Thyroid gland (tissue), 4 donors: Measurements from ENCODE around the gene POU4F1. TPM values are rescaled to one million over a fixed set of nuclear protein-coding genes. Genes with fewer than 3 reads are reported as not detected.
A peak's percentile ranks its signal among the peaks of the same experiment; 100 is the strongest.
"Not testable (repeated sequence)": the region's sequence is repeated elsewhere in the genome, so short reads cannot be mapped to it uniquely, and the experiment has no call there.

ENCODE experiments used
- DNase-seq, 2 donors: peaks; one replicate each; pipeline ENCODE4 v3.0.0-alpha.2; 2019
- H3K27ac ChIP-seq, 3 donors: fragments of 200-600 bp; sonication (generic); 1 replicate in 2 of 3; 2 replicates in 1 of 3; pipeline ENCODE4 v1.5.1; 2016 to 2019; ENCODE audit warnings: mild to moderate bottlenecking in 1 of 3, moderate library complexity in 1 of 3
- H3K27me3 ChIP-seq: fragments of 200-600 bp; sonication (generic); one replicate; pipeline ENCODE4 v1.5.1; 2019
- H3K36me3 ChIP-seq, 2 donors: fragments of 200-600 bp; sonication (generic); one replicate each; pipeline ENCODE4 v1.5.1; 2016 to 2019
- H3K4me1 ChIP-seq, 2 donors: fragments of 200-600 bp; sonication (generic); one replicate each; pipeline ENCODE4 v1.5.1; 2017 to 2019
- H3K4me3 ChIP-seq, 3 donors: fragments of 200-600 bp; sonication (generic); replicated peaks in 1 of 3; 1 replicate in 2 of 3; 2 replicates in 1 of 3; pipeline ENCODE4 v1.5.1; 2016; ENCODE audit warnings: mild to moderate bottlenecking in 1 of 3
- H3K9me3 ChIP-seq: fragments of 200-600 bp; sonication (generic); one replicate; pipeline ENCODE4 v1.5.1; 2017
- POLR2A ChIP-seq, 2 donors: fragments of 450-650 bp; IDR thresholded peaks; one replicate each; pipeline ENCODE4 v1.6.1; 2017; ENCODE audit warnings: antibody characterized with exemption in 2 of 2, mild to moderate bottlenecking in 2 of 2, moderate library complexity in 1 of 2
- WGBS, 2 donors: methylation state at CpG; one replicate each; pipeline ENCODE4 v1.1.5; 2017; 5-methylcytosine and 5-hydroxymethylcytosine counted together
- intact Hi-C: fragments of 100-400 bp; cut with DNase I; formaldehyde crosslinking; loops from one replicate; pipeline ENCODE4 v1.15.1; 2023
- total RNA-seq, 4 donors: library from RNA; depleted of rRNA; stranded (reverse); fragments of >200 nt; gene quantifications; one replicate each; pipeline ENCODE4 v1.2.3, GENCODE V29; 2016
- TF ChIP-seq, protein P1 (sequence below), 6 experiments: fragments of 200-600 bp in 3 of 6; fragments of 450-650 bp in 3 of 6; sonication (generic) in 3 of 6; IDR thresholded peaks; one replicate each; pipeline ENCODE4 v1.5.1; 2016 to 2019; ENCODE audit warnings: antibody characterized with exemption in 6 of 6, mild to moderate bottlenecking in 2 of 6, inconsistent platforms in 1 of 6, moderate library complexity in 1 of 6

The POU4F1 gene
- total RNA-seq, result not detected

DNA sequence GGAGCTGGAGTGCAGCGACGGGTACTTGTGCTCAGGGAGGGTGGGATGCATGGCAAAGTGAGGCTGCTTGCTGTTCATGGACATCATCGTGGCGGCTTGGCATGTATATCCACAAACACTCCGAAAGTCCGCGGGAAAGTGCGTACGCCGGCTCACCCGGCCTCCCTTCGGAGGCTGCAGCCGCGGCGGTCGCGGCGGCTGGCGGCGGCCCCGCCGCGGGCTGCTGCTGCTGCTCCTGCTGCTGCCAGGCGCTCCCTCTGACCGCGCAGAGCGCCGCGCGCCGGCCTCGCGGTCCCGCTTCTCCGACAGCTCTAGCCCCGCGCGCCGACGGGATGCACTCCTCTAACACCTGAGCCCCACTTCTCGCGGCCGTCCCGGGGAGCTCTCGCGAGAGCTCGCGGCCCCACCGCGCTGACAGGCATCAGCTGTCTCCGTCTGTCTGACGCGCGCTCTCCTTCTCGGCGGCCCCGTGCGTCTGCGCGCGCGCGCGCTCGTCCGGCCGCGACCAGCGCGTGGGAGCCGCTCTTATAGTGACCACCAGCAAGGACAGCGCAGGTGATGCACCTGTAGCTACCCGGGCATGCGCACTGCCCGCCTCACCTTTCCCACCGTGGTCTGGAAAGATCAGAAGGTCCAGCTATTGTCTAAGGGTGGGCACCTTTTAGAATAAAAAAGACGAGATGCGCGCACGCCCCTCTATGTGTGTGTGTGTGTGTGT, at the start of gene POU4F1:
Gene POU4F1, minus strand, starts transcription at position 313 of the 718 bp plus-strand sequence. Its CDS starts 226 bp downstream, at position 87.
- no peak within 1 kb of the TSS for H3K27ac ChIP-seq
- DNase-seq, result peak; percentile 32 to 38
- no peaks in the 10 kb centered on the region for H3K36me3 ChIP-seq
- WGBS, 2 donors, result 2 to 5% methylated on average over 4 to 8 of the region's 80 CpGs
- intact Hi-C loops, result loop anchor here (10.0 kb wide), 1 partner anchor 51 kb away; the partner anchor contains the start of gene OBI1
- H3K4me3 ChIP-seq, result peak within 1 kb of the TSS in 1 of 3 donors; percentile 25
- no peaks in the 10 kb centered on the region for H3K9me3 ChIP-seq
- TF ChIP-seq, protein P1, sequence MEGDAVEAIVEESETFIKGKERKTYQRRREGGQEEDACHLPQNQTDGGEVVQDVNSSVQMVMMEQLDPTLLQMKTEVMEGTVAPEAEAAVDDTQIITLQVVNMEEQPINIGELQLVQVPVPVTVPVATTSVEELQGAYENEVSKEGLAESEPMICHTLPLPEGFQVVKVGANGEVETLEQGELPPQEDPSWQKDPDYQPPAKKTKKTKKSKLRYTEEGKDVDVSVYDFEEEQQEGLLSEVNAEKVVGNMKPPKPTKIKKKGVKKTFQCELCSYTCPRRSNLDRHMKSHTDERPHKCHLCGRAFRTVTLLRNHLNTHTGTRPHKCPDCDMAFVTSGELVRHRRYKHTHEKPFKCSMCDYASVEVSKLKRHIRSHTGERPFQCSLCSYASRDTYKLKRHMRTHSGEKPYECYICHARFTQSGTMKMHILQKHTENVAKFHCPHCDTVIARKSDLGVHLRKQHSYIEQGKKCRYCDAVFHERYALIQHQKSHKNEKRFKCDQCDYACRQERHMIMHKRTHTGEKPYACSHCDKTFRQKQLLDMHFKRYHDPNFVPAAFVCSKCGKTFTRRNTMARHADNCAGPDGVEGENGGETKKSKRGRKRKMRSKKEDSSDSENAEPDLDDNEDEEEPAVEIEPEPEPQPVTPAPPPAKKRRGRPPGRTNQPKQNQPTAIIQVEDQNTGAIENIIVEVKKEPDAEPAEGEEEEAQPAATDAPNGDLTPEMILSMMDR (IDR thresholded peaks at IDR 0.05), result no peak
- TF ChIP-seq POLR2A (IDR thresholded peaks at IDR 0.05), result no peak
- peaks cover 15 to 35% of the 10 kb centered on the region in 2 donors for H3K4me1 ChIP-seq
- peaks cover 77% of the 10 kb centered on the region for H3K27me3 ChIP-seq

DNA sequence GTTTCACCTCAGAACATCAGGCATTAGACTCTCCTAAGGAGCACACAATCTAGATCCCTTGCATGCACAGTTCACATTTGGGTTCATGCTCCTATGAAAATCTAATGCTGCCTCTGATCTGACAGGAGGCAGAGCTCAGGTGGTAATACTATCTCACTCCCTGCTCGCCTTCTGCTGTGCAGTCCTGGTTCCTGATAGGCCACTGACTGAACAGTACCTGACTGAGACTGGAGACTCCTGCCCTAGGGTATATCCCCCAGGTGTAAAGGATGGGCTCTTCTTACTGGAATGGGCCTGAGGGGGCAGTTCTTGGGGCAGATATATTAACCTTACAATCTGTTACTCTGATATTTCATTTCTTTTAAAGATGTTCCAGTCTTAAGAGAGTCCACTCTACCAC, 49.3 kb upstream of the POU4F1 start:
- no peak for DNase-seq
- no peak overlapping the region for H3K4me3 ChIP-seq
- TF ChIP-seq, protein P1 (IDR thresholded peaks at IDR 0.05), result no peak
- no peak for TF ChIP-seq POLR2A (IDR thresholded peaks at IDR 0.05)
- no peaks in the 10 kb centered on the region for H3K27me3 ChIP-seq
- H3K9me3 ChIP-seq, result no peaks in the 10 kb centered on the region
- 100% methylated on average over 1 of the region's 1 CpG for WGBS, 2 donors
- H3K4me1 ChIP-seq, result peaks cover 0 to 1% of the 10 kb centered on the region in 2 donors
- no peak overlapping the region for H3K27ac ChIP-seq
- intact Hi-C loops, result loop anchor here (10.0 kb wide), 1 partner anchor 48 kb away; the partner anchor contains the start of gene POU4F1
- no peaks in the 10 kb centered on the region for H3K36me3 ChIP-seq

- Histone ChIP-seq H3K4me3 (no peak overlapping the region), H3K9me3 (no peaks in the 10 kb centered on the region), H3K27me3 (no peaks in the 10 kb centered on the region), H3K4me1 (no peaks in the 10 kb centered on the region), H3K36me3 (no peaks in the 10 kb centered on the region), H3K27ac (no peak overlapping the region)
- no peak for DNase-seq
- 88 to 94% methylated on average over 2 of the region's 2 CpGs for WGBS, 2 donors
- intact Hi-C loops, result loop anchor here (10.0 kb wide), 1 partner anchor 46 kb away; the partner anchor contains the start of gene POU4F1
- no peak for TF ChIP-seq POLR2A (IDR thresholded peaks at IDR 0.05)
- TF ChIP-seq, protein P1 (IDR thresholded peaks at IDR 0.05), result no peak
Observed at GRCh38 chr13:78650717-78651083, 47.3 kb upstream of the POU4F1 start.

DNA sequence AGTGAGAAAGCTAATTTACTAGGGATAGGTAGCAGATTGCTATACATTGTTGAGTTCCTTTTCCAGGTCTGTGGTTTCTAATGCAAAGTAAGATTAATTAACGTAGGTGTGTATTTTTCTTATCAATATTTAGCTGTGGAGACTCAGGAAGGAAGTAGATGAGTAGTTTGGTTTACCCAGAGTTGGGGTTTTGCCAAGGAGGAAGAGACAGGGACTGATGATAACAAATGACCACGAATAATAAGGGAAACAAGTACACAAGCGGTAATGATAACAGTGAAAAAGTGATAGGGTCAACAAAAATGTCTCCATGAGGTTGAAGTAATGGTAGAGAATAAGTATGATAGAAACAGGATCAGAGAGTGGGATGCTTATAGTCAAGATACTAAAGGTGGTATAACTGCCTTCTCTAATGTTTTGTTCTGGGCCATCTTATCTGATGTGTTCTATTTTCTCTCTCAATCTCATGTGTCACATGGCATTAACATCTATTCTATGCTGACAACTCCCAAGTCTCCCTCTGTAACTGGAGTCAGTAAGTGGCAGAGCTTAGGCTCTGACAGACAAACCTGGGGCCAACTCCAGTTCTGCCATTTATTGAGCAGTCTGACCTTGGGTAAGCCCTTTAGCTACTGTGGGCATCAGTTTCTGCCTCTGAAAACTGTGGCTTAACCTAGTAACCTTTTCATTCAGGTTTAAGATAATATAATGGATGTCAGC, 46.8 kb upstream of the POU4F1 start:
- no peak overlapping the region for H3K4me3 ChIP-seq
- H3K9me3 ChIP-seq, result no peaks in the 10 kb centered on the region
- no peak overlapping the region for H3K27ac ChIP-seq
- DNase-seq, result no peak
- H3K4me1 ChIP-seq, result no peaks in the 10 kb centered on the region
- 59 to 66% methylated on average over 3 of the region's 3 CpGs for WGBS, 2 donors
- H3K36me3 ChIP-seq, result no peaks in the 10 kb centered on the region
- TF ChIP-seq POLR2A (IDR thresholded peaks at IDR 0.05), result no peak
- TF ChIP-seq, protein P1 (IDR thresholded peaks at IDR 0.05), result no peak
- intact Hi-C loops, result loop anchor here (10.0 kb wide), 1 partner anchor 45 kb away; the partner anchor contains the start of gene POU4F1
- no peaks in the 10 kb centered on the region for H3K27me3 ChIP-seq

DNA sequence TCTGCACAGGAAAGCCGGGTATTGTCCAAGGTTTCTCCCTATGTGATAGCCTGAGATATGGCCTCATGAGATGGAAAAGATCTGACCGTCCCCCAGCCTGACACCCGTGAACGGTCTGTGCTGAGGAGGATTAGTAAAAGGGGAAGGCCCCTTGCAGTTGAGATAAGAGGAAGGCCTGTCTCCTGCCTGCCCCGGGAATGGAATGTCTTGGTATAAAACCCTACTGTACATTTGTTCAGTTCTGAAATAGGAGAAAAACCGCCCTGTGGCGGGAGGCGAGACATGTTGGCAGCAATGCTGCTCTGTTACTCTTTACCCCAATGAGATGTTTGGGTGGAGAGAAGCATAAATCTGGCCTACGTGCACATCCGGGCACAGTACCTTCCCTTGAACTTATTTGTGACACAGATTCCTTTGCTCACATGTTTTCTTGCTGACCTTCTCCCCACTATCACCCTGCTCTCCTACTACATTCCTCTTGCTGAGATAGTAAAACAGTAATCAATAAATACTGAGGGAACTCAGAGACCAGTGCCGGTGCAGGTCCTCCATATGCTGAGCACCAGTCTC, 43.8 kb upstream of the POU4F1 start:
- H3K27ac ChIP-seq, H3K9me3 ChIP-seq, intact Hi-C loops, H3K36me3 ChIP-seq, H3K27me3 ChIP-seq, H3K4me1 ChIP-seq, DNase-seq, H3K4me3 ChIP-seq: not testable (repeated sequence)
- 83 to 84% methylated on average over 11 of the region's 11 CpGs for WGBS, 2 donors
